GM23248 (cell line): ENCODE data around the gene PSEN2. TPM values are rescaled to one million over a fixed set of nuclear protein-coding genes. Genes with fewer than 3 reads are reported as not detected.

Source experiments
- DNase-seq: peaks from one replicate; pipeline ENCODE4 v3.0.0-alpha.2; 2015
- H2AFZ ChIP-seq: fragments of 200-600 bp; sonication (generic); 2 replicates; pipeline ENCODE4 v1.6.1; 2016; ENCODE audit warnings: antibody characterized with exemption
- H3F3A ChIP-seq: fragments of 200-600 bp; sonication (generic); 2 replicates; pipeline ENCODE4 v1.6.1; 2016; ENCODE audit warnings: mild to moderate bottlenecking, antibody characterized with exemption, mixed run types; ENCODE audit not compliant: insufficient read depth
- H3K27ac ChIP-seq: fragments of 200-600 bp; sonication (generic); 2 replicates; pipeline ENCODE4 v1.5.1; 2016; ENCODE audit warnings: mild to moderate bottlenecking
- H3K27me3 ChIP-seq: fragments of 200-600 bp; sonication (generic); replicated peaks from 2 replicates; pipeline ENCODE4 v1.6.1; 2016; ENCODE audit warnings: mild to moderate bottlenecking; ENCODE audit not compliant: insufficient read depth
- H3K36me3 ChIP-seq: fragments of 200-600 bp; sonication (generic); 2 replicates; pipeline ENCODE4 v1.6.1; 2016; ENCODE audit warnings: low read depth, mild to moderate bottlenecking
- H3K4me1 ChIP-seq: fragments of 200-600 bp; sonication (generic); 2 replicates; pipeline ENCODE4 v1.6.1; 2016; ENCODE audit warnings: mild to moderate bottlenecking; ENCODE audit not compliant: insufficient read depth
- H3K4me2 ChIP-seq: fragments of 200-600 bp; sonication (generic); one replicate; pipeline ENCODE4 v1.6.1; 2016; ENCODE audit warnings: mild to moderate bottlenecking; ENCODE audit not compliant: unreplicated experiment
- H3K4me3 ChIP-seq: fragments of 200-600 bp; sonication (generic); 2 replicates; pipeline ENCODE4 v1.5.1; 2016; ENCODE audit warnings: mild to moderate bottlenecking
- H3K79me2 ChIP-seq: fragments of 200-600 bp; sonication (generic); 2 replicates; pipeline ENCODE4 v1.6.1; 2016; ENCODE audit warnings: mild to moderate bottlenecking; ENCODE audit not compliant: insufficient read depth
- H3K9ac ChIP-seq: fragments of 200-600 bp; sonication (generic); 2 replicates; pipeline ENCODE4 v1.6.1; 2016; ENCODE audit warnings: mild to moderate bottlenecking
- H3K9me2 ChIP-seq: fragments of 200-600 bp; sonication (generic); 2 replicates; pipeline ENCODE4 v1.6.1; 2016; ENCODE audit warnings: mixed run types, mild to moderate bottlenecking, moderate library complexity; ENCODE audit not compliant: insufficient read depth
- H3K9me3 ChIP-seq: fragments of 200-600 bp; sonication (generic); one replicate; pipeline ENCODE4 v1.6.1; 2017; ENCODE audit warnings: low read depth
- H4K20me1 ChIP-seq: fragments of 200-600 bp; sonication (generic); 2 replicates; pipeline ENCODE4 v1.6.0; 2016; ENCODE audit not compliant: insufficient read depth
- EZH2 ChIP-seq: fragments of 200-600 bp; sonication (generic); IDR thresholded peaks from 2 replicates; pipeline ENCODE4 v1.6.1; 2018; ENCODE audit warnings: antibody characterized with exemption, mild to moderate bottlenecking; ENCODE audit not compliant: insufficient read depth, poor library complexity, severe bottlenecking
- EZH2phosphoT487 ChIP-seq: fragments of 200-600 bp; sonication (generic); IDR thresholded peaks from 2 replicates; pipeline ENCODE4 v1.6.1; 2018; ENCODE audit warnings: antibody characterized with exemption, moderate library complexity, mild to moderate bottlenecking, low read depth; ENCODE audit not compliant: insufficient read depth
- WGBS, 2 experiments: methylation state at CpG; one replicate each; pipeline ENCODE4 v1.1.6; 2015 to 2017; ENCODE audit warnings: low lambda C conversion rate in 2 of 2, low coverage in 1 of 2; ENCODE audit errors: missing lambda C conversion rate in 2 of 2; 5-methylcytosine and 5-hydroxymethylcytosine counted together
- in situ Hi-C: fragments of 300-500 bp; cut with MboI; formaldehyde crosslinking; loops from 2 replicates; pipeline ENCODE4 v1.15.0; 2020
- polyA plus RNA-seq: library from polyadenylated mRNA; unstranded; fragments of >200 nt; fragmentation: Nextera tagmentation; extraction: Ambion mirVana; gene quantifications from 2 replicates; pipeline ENCODE4 v1.2.1, GENCODE V29; 2016
- total RNA-seq: library from RNA; depleted of rRNA; stranded (reverse); fragments of >200 nt; shearing (Covaris generic); gene quantifications from 2 replicates; pipeline ENCODE4 v1.2.3, GENCODE V29; 2014

Gene PSEN2
- total and polyA plus RNA-seq, 2 experiments from 2014 or later, result 7.5 to 13.9 TPM

DNA sequence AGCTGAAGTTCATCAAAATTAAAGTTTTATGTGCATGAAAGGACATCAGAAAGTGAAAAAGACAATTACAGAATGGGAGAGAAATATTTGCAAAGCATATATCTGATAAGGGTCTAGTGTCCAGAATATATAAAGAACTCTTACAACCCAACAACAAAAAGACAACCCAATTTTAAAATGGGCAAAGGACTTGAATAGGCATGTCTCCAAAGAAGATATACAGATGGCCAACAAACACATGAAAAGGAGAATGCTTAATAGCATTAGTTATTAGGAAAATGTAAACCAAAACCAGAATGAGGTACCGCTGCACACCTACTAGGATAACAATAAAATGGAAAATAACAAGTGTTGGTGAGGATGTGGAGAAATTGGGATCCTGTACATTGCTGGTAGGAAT is 1.7 kb upstream of the PSEN2 start:
- no peak overlapping the region for H2AFZ ChIP-seq
- no peaks in the 10 kb centered on the region for H3F3A ChIP-seq
- peaks cover 6% of the 10 kb centered on the region for H3K4me1 ChIP-seq
- H3K79me2 ChIP-seq, result no peaks in the 10 kb centered on the region
- in situ Hi-C loops, result no loop called here
- no peak overlapping the region for H3K27ac ChIP-seq
- no peak for TF ChIP-seq EZH2phosphoT487
- no peak for TF ChIP-seq EZH2
- no peak overlapping the region for H3K4me3 ChIP-seq
- H3K9me2 ChIP-seq, result no peaks in the 10 kb centered on the region
- 92 to 97% methylated on average over 1 of the region's 1 CpG for WGBS, 2 experiments
- DNase-seq, result no peak
- no peak overlapping the region for H3K9ac ChIP-seq
- no peaks in the 10 kb centered on the region for H4K20me1 ChIP-seq
- H3K4me2 ChIP-seq, result no peak overlapping the region
- H3K27me3 ChIP-seq, result no peaks in the 10 kb centered on the region
- H3K36me3 ChIP-seq, result no peaks in the 10 kb centered on the region
- no peaks in the 10 kb centered on the region for H3K9me3 ChIP-seq

DNA sequence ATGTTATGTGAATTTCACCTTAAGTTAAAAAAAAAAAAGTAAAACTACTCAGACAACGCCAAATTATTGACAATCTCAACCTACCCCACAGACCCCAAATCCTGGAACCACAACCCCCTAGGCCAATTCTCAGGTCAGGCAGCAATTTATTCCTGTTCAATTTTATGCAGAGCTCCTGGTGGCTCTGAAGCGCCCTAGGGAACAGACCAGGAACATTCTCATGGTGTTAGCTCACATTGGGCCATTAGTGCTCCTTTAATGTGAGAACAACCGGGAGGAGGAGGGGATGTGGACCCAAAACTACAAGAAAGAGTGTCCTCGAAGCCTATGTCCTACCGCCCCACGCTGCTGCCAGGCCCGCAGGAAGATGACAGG is 403 bp upstream of the PSEN2 start:
- H3K4me3 ChIP-seq, result peak overlapping the region; percentile 73
- H3K27ac ChIP-seq, result no peak overlapping the region
- H3K4me1 ChIP-seq, result peaks cover 4% of the 10 kb centered on the region; the same call in 1 of the 2 replicates
- DNase-seq, result no peak
- peak overlapping the region; percentile 81 for H2AFZ ChIP-seq
- H3F3A ChIP-seq, result no peaks in the 10 kb centered on the region
- no peaks in the 10 kb centered on the region for H3K36me3 ChIP-seq
- H3K4me2 ChIP-seq, result peak overlapping the region; percentile 83
- no peaks in the 10 kb centered on the region for H3K9me2 ChIP-seq
- no peaks in the 10 kb centered on the region for H3K79me2 ChIP-seq
- 29 to 32% methylated on average over 7 of the region's 7 CpGs for WGBS, 2 experiments
- in situ Hi-C loops, result no loop called here
- peak overlapping the region; percentile 78 for H3K9ac ChIP-seq
- no peak for TF ChIP-seq EZH2
- TF ChIP-seq EZH2phosphoT487, result no peak
- H3K27me3 ChIP-seq, result no peaks in the 10 kb centered on the region
- no peaks in the 10 kb centered on the region for H3K9me3 ChIP-seq
- H4K20me1 ChIP-seq, result no peaks in the 10 kb centered on the region

DNA sequence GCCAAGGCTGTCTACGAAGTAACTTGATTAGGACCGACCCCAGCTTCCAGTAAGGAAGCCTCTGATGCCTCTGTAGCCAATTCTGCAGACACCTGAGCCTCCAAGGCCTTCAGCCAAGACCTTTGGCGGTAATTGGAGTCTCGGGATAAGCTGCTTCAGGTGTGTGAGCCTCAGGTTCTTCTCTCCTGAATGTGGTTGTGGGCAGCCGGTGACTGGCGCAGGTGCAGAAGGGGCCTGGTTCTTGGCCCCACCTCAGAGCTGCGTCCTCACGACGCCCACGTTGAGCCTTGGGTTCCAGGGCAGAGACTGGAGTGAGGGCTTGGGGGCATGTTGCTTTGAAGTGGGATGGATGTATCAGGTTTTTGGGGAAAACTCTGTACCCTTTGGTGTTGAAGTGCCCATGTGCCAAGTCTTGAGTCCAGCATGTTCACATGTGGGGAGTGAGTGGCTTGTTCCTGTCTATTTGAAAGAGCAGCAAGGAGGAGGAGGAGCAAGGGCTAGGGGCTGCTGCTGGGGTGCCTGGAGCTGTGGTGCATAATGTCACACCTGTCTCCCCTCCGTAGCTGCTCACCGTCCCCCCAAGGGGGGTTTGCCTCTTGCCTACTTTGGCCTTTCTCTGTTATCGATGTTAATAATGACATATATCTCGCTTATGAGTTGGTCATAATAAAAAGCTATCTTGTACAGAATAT is 1.4 kb downstream of the PSEN2 start:
- no peak for DNase-seq
- in situ Hi-C loops, result no loop called here
- no peak overlapping the region for H2AFZ ChIP-seq

DNA sequence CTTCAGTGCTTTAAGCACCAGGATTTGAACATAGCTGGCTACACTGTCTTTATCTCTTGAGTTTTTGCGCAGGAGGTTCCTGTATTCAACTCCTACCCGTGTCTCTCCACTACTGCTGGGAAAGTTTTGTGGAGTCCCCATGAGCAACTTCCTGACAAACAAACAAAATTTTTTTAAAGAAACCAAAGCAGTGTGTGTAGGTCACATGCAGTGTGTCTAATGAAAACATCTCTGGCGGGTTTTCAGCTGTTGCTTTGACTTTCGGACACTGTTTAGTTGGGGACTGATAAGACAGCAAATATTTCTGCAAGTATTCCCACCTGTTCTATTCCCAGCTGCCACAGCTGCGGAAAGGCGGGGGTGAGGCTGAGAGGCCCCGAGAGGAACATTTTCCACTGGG is 2.0 kb downstream of the PSEN2 start:
- Histone ChIP-seq H3K27me3 (no peaks in the 10 kb centered on the region), H3K27ac (no peak overlapping the region), H3K79me2 (no peaks in the 10 kb centered on the region), H3K9me3 (no peaks in the 10 kb centered on the region), H3K9me2 (no peaks in the 10 kb centered on the region), H3K4me2 (no peak overlapping the region), H4K20me1 (no peaks in the 10 kb centered on the region), H3F3A (no peaks in the 10 kb centered on the region), H3K36me3 (no peaks in the 10 kb centered on the region), H2AFZ (no peak overlapping the region), H3K9ac (no peak overlapping the region), H3K4me1 (peaks cover 4% of the 10 kb centered on the region; the same call in 1 of the 2 replicates), H3K4me3 (no peak overlapping the region)
- no peak for DNase-seq
- TF ChIP-seq EZH2phosphoT487 (no peak), EZH2 (no peak)
- 83 to 92% methylated on average over 7 of the region's 7 CpGs for WGBS, 2 experiments
- in situ Hi-C loops, result no loop called here

More for the DNA sequence above, 1.4 kb downstream of the PSEN2 start:
- no peaks in the 10 kb centered on the region for H3K79me2 ChIP-seq
- no peaks in the 10 kb centered on the region for H3K9me2 ChIP-seq
- no peaks in the 10 kb centered on the region for H4K20me1 ChIP-seq
- no peaks in the 10 kb centered on the region for H3F3A ChIP-seq
- H3K36me3 ChIP-seq, result no peaks in the 10 kb centered on the region
- H3K27ac ChIP-seq, result no peak overlapping the region
- WGBS, 2 experiments, result 93% methylated on average over 14 of the region's 14 CpGs
- H3K9me3 ChIP-seq, result no peaks in the 10 kb centered on the region
- H3K27me3 ChIP-seq, result no peaks in the 10 kb centered on the region
- H3K9ac ChIP-seq, result no peak overlapping the region
- H3K4me3 ChIP-seq, result peak overlapping the region; percentile 73; the same call in 1 of the 2 replicates
- TF ChIP-seq EZH2phosphoT487, result no peak
- no peak for TF ChIP-seq EZH2
- H3K4me1 ChIP-seq, result peaks cover 4% of the 10 kb centered on the region; the same call in 1 of the 2 replicates
- peak overlapping the region; percentile 83 for H3K4me2 ChIP-seq
